HepG2 (cell line): ENCODE data around the gene DSCAML1. TPM values are rescaled to one million over a fixed set of nuclear protein-coding genes. Genes with fewer than 3 reads are reported as not detected.

ENCODE experiments used
- AGO1 ChIP-seq: fragments of 200-400 bp; formaldehyde crosslinking; IDR thresholded peaks from 2 replicates; pipeline ENCODE4 v1.6.1; 2017; ENCODE audit warnings: mild to moderate bottlenecking, low read depth, low read length, moderate library complexity; ENCODE audit not compliant: poor library complexity, severe bottlenecking
- CTCF ChIP-seq: sonication (generic); formaldehyde crosslinking; IDR thresholded peaks from 2 replicates; pipeline ENCODE4 v1.5.0; 2020; ENCODE audit warnings: mild to moderate bottlenecking, missing genetic modification reagents, moderate library complexity
- GPBP1L1 ChIP-seq: sonication (generic); formaldehyde crosslinking; IDR thresholded peaks from 2 replicates; pipeline ENCODE4 v1.5.0; 2020; ENCODE audit warnings: mild to moderate bottlenecking, missing genetic modification reagents
- ZBTB3 ChIP-seq: sonication (generic); formaldehyde crosslinking; IDR thresholded peaks from 2 replicates; pipeline ENCODE4 v1.4.0; 2020; ENCODE audit warnings: low read depth, mild to moderate bottlenecking, moderate library complexity, missing genetic modification reagents, borderline replicate concordance
- ZFYVE20 ChIP-seq: sonication (generic); formaldehyde crosslinking; IDR thresholded peaks from 2 replicates; pipeline ENCODE4 v1.8.0; 2023; ENCODE audit warnings: low read depth, mild to moderate bottlenecking, moderate library complexity, missing genetic modification reagents, borderline replicate concordance
- ZNF710 ChIP-seq: sonication (generic); formaldehyde crosslinking; IDR thresholded peaks from 2 replicates; pipeline ENCODE4 v1.5.0; 2020; ENCODE audit warnings: mild to moderate bottlenecking, missing genetic modification reagents, borderline replicate concordance
- polyA plus RNA-seq, 8 experiments: library from polyadenylated mRNA; depleted of rRNA in 3 of 8; stranded (reverse) in 7 of 8; unstranded in 1 of 8; fragments of >200 nt; fragmentation: Illumina TruSeq in 4 of 8; extraction: Trizol in 4 of 8; gene quantifications; 2 replicates each; pipeline versions ENCODE4 v1.2.1 to v1.2.3, GENCODE V29; 2011 to 2016; ENCODE audit warnings: low read depth in 4 of 8, missing spikeins in 1 of 8, mixed read lengths in 1 of 8; ENCODE audit not compliant: insufficient read depth in 1 of 8
- total RNA-seq, 5 experiments: library from RNA; depleted of rRNA; stranded (reverse); fragments of >200 nt; fragmentation: Illumina TruSeq; extraction: Trizol; gene quantifications; 2 replicates each; pipeline ENCODE4 v1.2.3, GENCODE V29; 2016; ENCODE audit warnings: low read depth in 1 of 5

The DSCAML1 gene
- total and polyA plus RNA-seq, 2 of the 13 experiments (the other 11 are each of a cell fraction or from before 2014, with no cell fraction given), result 0.29 to 0.40 TPM

- TF ChIP-seq CTCF (CRISPR knock-in tag), result peak; percentile 89
- TF ChIP-seq GPBP1L1, result no peak
- TF ChIP-seq ZBTB3 (CRISPR knock-in tag), result no peak
- TF ChIP-seq ZFYVE20 (CRISPR knock-in tag), result no peak
- no peak for TF ChIP-seq ZNF710 (CRISPR knock-in tag)
- peak; percentile 15 for TF ChIP-seq AGO1
These were observed 353.5 kb downstream of the DSCAML1 start (continued) for GRCh38 chr11:117443266-117444186.
